Bronchial epithelial cell (primary cell): ENCODE measurements around the gene ZDHHC19. TPM values are rescaled to one million over a fixed set of nuclear protein-coding genes. Genes with fewer than 3 reads are reported as not detected.

ENCODE experiments used
- DNase-seq: peaks from one replicate; pipeline ENCODE4 v3.0.0-alpha.2; 2010; ENCODE audit warnings: low read depth
- FAIRE-seq: peaks from 2 replicates; lab custom pipeline; 2011; peaks lifted over from hg19 to GRCh38; lab: Jason Lieb, UNC
- H3K27me3 ChIP-seq: 2 replicates; pipeline ENCODE4 v1.5.1; 2011; ENCODE audit warnings: low read length; ENCODE audit not compliant: control insufficient read depth, insufficient read depth
- H3K36me3 ChIP-seq: 2 replicates; pipeline ENCODE4 v1.5.1; 2011; ENCODE audit warnings: low read length; ENCODE audit not compliant: control insufficient read depth, insufficient read depth
- H3K4me3 ChIP-seq: 2 replicates; pipeline ENCODE4 v1.5.1; 2011; ENCODE audit warnings: mild to moderate bottlenecking, low read depth, low read length, control low read depth
- CTCF ChIP-seq: IDR thresholded peaks from 2 replicates; pipeline ENCODE4 v1.5.1; 2011; ENCODE audit warnings: mild to moderate bottlenecking, moderate library complexity, low read length, control low read depth, inconsistent platforms; ENCODE audit not compliant: insufficient read depth, severe bottlenecking
- total RNA-seq: library from RNA; depleted of rRNA; stranded (reverse); fragments of >200 nt; gene quantifications from 2 replicates; pipeline ENCODE4 v1.2.1, GENCODE V29; 2014

ZDHHC19 gene
- total RNA-seq, 1 donor from 2014 or later, result not detected

- peak; percentile 38 for DNase-seq
- TF ChIP-seq CTCF, result no peak
- Histone ChIP-seq H3K27me3 (peaks cover 10% of the 10 kb centered on the region), H3K4me3 (no peak overlapping the region), H3K36me3 (no peaks in the 10 kb centered on the region)
- no peak for FAIRE-seq
These were observed 9.4 kb upstream of the ZDHHC19 start for GRCh38 chr3:196220587-196220986.

GRCh38 chr3:196219970-196220311, 8.7 kb upstream of the ZDHHC19 start:
- H3K4me3 ChIP-seq, result no peak overlapping the region
- no peak for FAIRE-seq
- TF ChIP-seq CTCF, result no peak

GRCh38 chr3:196219194-196219969, 8.2 kb upstream of the ZDHHC19 start:
- FAIRE-seq (no peak), DNase-seq (peak; percentile 45)
- no peaks in the 10 kb centered on the region for H3K36me3 ChIP-seq

More at GRCh38 chr3:196219970-196220311, 8.7 kb upstream of the ZDHHC19 start:
- H3K27me3 ChIP-seq, result peaks cover 10% of the 10 kb centered on the region
- no peak for DNase-seq
- H3K36me3 ChIP-seq, result no peaks in the 10 kb centered on the region

GRCh38 chr3:196218155-196218712, 7.0 kb upstream of the ZDHHC19 start:
- FAIRE-seq (peak; percentile 75), DNase-seq (no peak)
- no peaks in the 10 kb centered on the region for H3K36me3 ChIP-seq
- TF ChIP-seq CTCF, result no peak
- no peak overlapping the region for H3K4me3 ChIP-seq
- H3K27me3 ChIP-seq, result peaks cover 10% of the 10 kb centered on the region

More at GRCh38 chr3:196219194-196219969, 8.2 kb upstream of the ZDHHC19 start:
- Histone ChIP-seq H3K27me3 (peaks cover 10% of the 10 kb centered on the region), H3K4me3 (no peak overlapping the region)
- TF ChIP-seq CTCF, result no peak

GRCh38 chr3:196217307-196218154, 6.3 kb upstream of the ZDHHC19 start:
- Histone ChIP-seq H3K4me3 (no peak overlapping the region), H3K36me3 (no peaks in the 10 kb centered on the region), H3K27me3 (peaks cover 10% of the 10 kb centered on the region)
- TF ChIP-seq CTCF, result no peak
- FAIRE-seq, result no peak
- DNase-seq, result no peak
